Endothelial cell of umbilical vein (primary cell): Measurements from ENCODE around the gene SRP9. TPM values are rescaled to one million over a fixed set of nuclear protein-coding genes. Genes with fewer than 3 reads are reported as not detected.
A peak's percentile ranks its signal among the peaks of the same experiment; 100 is the strongest.

ENCODE experiments used
- BruUV-seq: library from RNA; stranded (reverse); fragments of 400-500 nt; replicated peaks from 2 replicates; lab custom pipeline; 2021; lab: Mats Ljungman, UMichigan
- CTCF ChIA-PET: fragments of 300-600, 350-600 bp; sonication (Branson Sonifier 250); formaldehyde crosslinking; loops from one replicate; lab custom pipeline; 2021; ENCODE audit warnings: antibody characterized with exemption, inconsistent platforms; lab: Charles Lee
- POLR2A ChIA-PET: fragments of 300-600, 350-600 bp; sonication (Branson Sonifier 250); formaldehyde crosslinking; loops from one replicate; lab custom pipeline; 2021; ENCODE audit warnings: antibody characterized with exemption, inconsistent platforms; lab: Charles Lee
- DNase-seq: peaks from one replicate; pipeline ENCODE4 v3.0.0-alpha.2; 2011; ENCODE audit warnings: low read depth, low spot score
- FAIRE-seq: peaks from 2 replicates; lab custom pipeline; 2011; peaks lifted over from hg19 to GRCh38; lab: Jason Lieb, UNC
- H2AFZ ChIP-seq: 2 replicates; pipeline ENCODE4 v1.6.0; 2012; ENCODE audit warnings: low read depth, low read length, control low read depth, inconsistent platforms
- H3K27ac ChIP-seq: 2 replicates; pipeline ENCODE4 v1.5.1; 2011; ENCODE audit warnings: low read depth, mild to moderate bottlenecking, control low read depth, low read length, moderate library complexity; ENCODE audit not compliant: insufficient read depth
- H3K27me3 ChIP-seq, 2 experiments: 2 replicates each; pipeline versions ENCODE4 v1.6.0 to v1.6.1; 2011; ENCODE audit warnings: low read length in 2 of 2, mixed read lengths in 1 of 2; ENCODE audit not compliant: control insufficient read depth in 2 of 2, insufficient read depth in 2 of 2
- H3K36me3 ChIP-seq, 2 experiments: 2 replicates in 1 of 2; 3 replicates in 1 of 2; pipeline ENCODE4 v1.5.1; 2011; ENCODE audit warnings: low read length in 2 of 2, mild to moderate bottlenecking in 1 of 2, moderate library complexity in 1 of 2; ENCODE audit not compliant: control insufficient read depth in 2 of 2, insufficient read depth in 2 of 2; ENCODE audit errors: extremely low read depth in 1 of 2
- H3K4me1 ChIP-seq: 3 replicates; pipeline ENCODE4 v1.5.1; 2011; ENCODE audit warnings: mild to moderate bottlenecking, low read length; ENCODE audit not compliant: control insufficient read depth, insufficient read depth; ENCODE audit errors: extremely low read depth
- H3K4me2 ChIP-seq: 2 replicates; pipeline ENCODE4 v1.6.1; 2011; ENCODE audit warnings: low read length, control low read depth, mixed read lengths; ENCODE audit not compliant: insufficient read depth
- H3K4me3 ChIP-seq, 3 experiments: fragments of 200-600 bp in 1 of 3; sonication (generic), shearing (Covaris generic) in 1 of 3; replicated peaks in 1 of 3; 2 replicates each; pipeline ENCODE4 v1.5.1; 2011 to 2016; ENCODE audit warnings: control low read depth in 3 of 3, low read length in 3 of 3, mild to moderate bottlenecking in 2 of 3, inconsistent platforms in 1 of 3, low read depth in 1 of 3, moderate library complexity in 1 of 3; ENCODE audit not compliant: insufficient read depth in 1 of 3
- H3K79me2 ChIP-seq: 2 replicates; pipeline ENCODE4 v1.6.0; 2012; ENCODE audit warnings: low read length, inconsistent platforms; ENCODE audit not compliant: control insufficient read depth, insufficient read depth
- H3K9ac ChIP-seq: replicated peaks from 2 replicates; pipeline ENCODE3; 2011; ENCODE audit warnings: low read length, control low read depth; ENCODE audit not compliant: insufficient read depth; ENCODE audit errors: extremely low read depth
- H3K9me1 ChIP-seq: replicated peaks from 3 replicates; pipeline ENCODE4 v1.6.0; 2011; ENCODE audit warnings: mild to moderate bottlenecking, low read length; ENCODE audit not compliant: control insufficient read depth, insufficient read depth; ENCODE audit errors: extremely low read depth
- H3K9me3 ChIP-seq: replicated peaks from 2 replicates; pipeline ENCODE4 v1.5.1; 2012; ENCODE audit warnings: low read length, inconsistent platforms; ENCODE audit not compliant: control insufficient read depth, insufficient read depth
- H4K20me1 ChIP-seq: replicated peaks from 2 replicates; pipeline ENCODE3; 2011; ENCODE audit warnings: mild to moderate bottlenecking, low read length; ENCODE audit not compliant: control insufficient read depth, insufficient read depth; ENCODE audit errors: extremely low read depth
- CTCF ChIP-seq, 2 donors: IDR thresholded peaks; 1 replicate in 1 of 2; 2 replicates in 1 of 2; pipeline ENCODE4 v1.5.1; 2011; ENCODE audit warnings: low read length in 2 of 2, mild to moderate bottlenecking in 2 of 2, moderate library complexity in 2 of 2, control low read depth in 1 of 2, inconsistent platforms in 1 of 2, low read depth in 1 of 2; ENCODE audit not compliant: insufficient read depth in 1 of 2; ENCODE audit errors: extremely low read depth in 1 of 2
- EZH2 ChIP-seq: IDR thresholded peaks from 2 replicates; pipeline ENCODE4 v1.6.1; 2012; ENCODE audit warnings: borderline replicate concordance, low read depth, mild to moderate bottlenecking, moderate library complexity, low read length, inconsistent platforms; ENCODE audit not compliant: severe bottlenecking
- FOS ChIP-seq: IDR thresholded peaks from 2 replicates; pipeline ENCODE4 v1.6.1; 2011; ENCODE audit warnings: mild to moderate bottlenecking, low read length, moderate library complexity, borderline replicate concordance; ENCODE audit not compliant: insufficient read depth
- GATA2 ChIP-seq: IDR thresholded peaks from 2 replicates; pipeline ENCODE4 v1.7.0; 2011; ENCODE audit warnings: low read depth, mild to moderate bottlenecking, moderate library complexity, mixed read lengths, low read length; ENCODE audit not compliant: insufficient read length, insufficient read depth
- JUN ChIP-seq: IDR thresholded peaks from 2 replicates; pipeline ENCODE4 v1.6.1; 2011; ENCODE audit warnings: borderline replicate concordance, low read depth; ENCODE audit not compliant: insufficient read length, insufficient read depth
- MAX ChIP-seq: IDR thresholded peaks from 2 replicates; pipeline ENCODE4 v1.6.1; 2011; ENCODE audit not compliant: insufficient read depth, insufficient read length
- MYC ChIP-seq: IDR thresholded peaks from one replicate; pipeline ENCODE4 v1.6.1; 2011; ENCODE audit warnings: mild to moderate bottlenecking, low read depth, low read length
- POLR2A ChIP-seq: IDR thresholded peaks from 2 replicates; pipeline ENCODE4 v1.6.1; 2012; ENCODE audit warnings: low read depth, mild to moderate bottlenecking, control low read depth, low read length
- POLR2AphosphoS5 ChIP-seq: IDR thresholded peaks from 2 replicates; pipeline ENCODE4 v1.6.1; 2012; ENCODE audit warnings: low read depth, mild to moderate bottlenecking, control low read depth, low read length, moderate library complexity; ENCODE audit not compliant: insufficient read depth
- dilution Hi-C: fragments of 300-500 bp; cut with MboI; formaldehyde crosslinking; loops from one replicate; pipeline ENCODE4 v1.15.0; 2019; ENCODE audit warnings: low sequenced_read_pairs; ENCODE audit not compliant: extremely low pct_ligation_motif_present
- intact Hi-C: fragments of 100-400 bp; cut with micrococcal nuclease; formaldehyde crosslinking; loops from one replicate; pipeline ENCODE4 v1.10.0; 2022
- polyA plus RNA-seq, 4 experiments: library from polyadenylated mRNA; depleted of rRNA in 3 of 4; stranded (reverse) in 3 of 4; unstranded in 1 of 4; fragments of >200 nt; gene quantifications; 2 replicates each; pipeline versions ENCODE4 v1.2.1 to v1.2.3, GENCODE V29; 2011 to 2012; ENCODE audit warnings: missing spikeins in 1 of 4
- total RNA-seq: library from RNA; stranded (reverse); gene quantifications from 2 replicates; pipeline ENCODE4 v1.2.3, GENCODE V29; 2021

The SRP9 gene
- total and polyA plus RNA-seq, 2 donors (not counting 3 experiments of a cell fraction or from before 2014, with no cell fraction given): 283 to 384 TPM

- CTCF ChIA-PET: interaction anchor here (1.0 to 1.1 kb wide), 3 partner anchors 8 to 344 kb away, joined by 3 read pairs; partner anchors contain the start of gene EPHX1
- Histone ChIP-seq H3K79me2 (no peaks in the 10 kb centered on the region), H3K4me2 (no peak overlapping the region)
Observed at GRCh38 chr1:225818229-225818628, 40.6 kb downstream of the SRP9 start.

More at GRCh38 chr1:225818229-225818628, 40.6 kb downstream of the SRP9 start:
- TF ChIP-seq FOS (no peak), CTCF (IDR thresholded peaks at IDR 0.05; ENCODE audit: extremely low read depth in 1 of 2, insufficient read depth in 1 of 2, low read depth in 1 of 2, low read length in 2 of 2) (no peak), POLR2A (no peak), EZH2 (no peak), GATA2 (no peak), MYC (no peak), POLR2AphosphoS5 (no peak), JUN (no peak), MAX (no peak)
- POLR2A ChIA-PET: no interaction called here
- no peaks in the 10 kb centered on the region for H3K27me3 ChIP-seq
- no peak overlapping the region for H3K9ac ChIP-seq
- FAIRE-seq (no peak), DNase-seq (no peak)
- peak overlapping the region; percentile 53 for H3K27ac ChIP-seq
- dilution Hi-C loops (no loop called here), intact Hi-C loops (no loop called here)
- H3K36me3 ChIP-seq: no peaks in the 10 kb centered on the region
- H3K4me3 ChIP-seq: no peak overlapping the region
- BruUV-seq: no TSS peak
- no peak overlapping the region for H2AFZ ChIP-seq
- peaks cover 9% of the 10 kb centered on the region for H3K4me1 ChIP-seq
- H4K20me1 ChIP-seq: no peaks in the 10 kb centered on the region
- no peaks in the 10 kb centered on the region for H3K9me1 ChIP-seq
- H3K9me3 ChIP-seq: no peaks in the 10 kb centered on the region
